T-helper 1 cell (primary cell): ENCODE data around the gene C11orf65.

ENCODE experiments used
- DNase-seq, 5 donors: peaks; one replicate each; pipeline ENCODE4 v3.0.0-alpha.2; 2012 to 2020

Gene C11orf65

GRCh38 chr11:108368134-108368533 is 99.2 kb downstream of the C11orf65 start:
- no peak for DNase-seq

- DNase-seq = no peak
Measured at GRCh38 chr11:108364159-108364558, 103.2 kb downstream of the C11orf65 start.

GRCh38 chr11:108351468-108351867 is 115.9 kb downstream of the C11orf65 start:
- peak in 1 of 5 donors; percentile 2 for DNase-seq

- no peak for DNase-seq
Measured at GRCh38 chr11:108346451-108346850, 120.9 kb downstream of the C11orf65 start.

- DNase-seq = no peak
Measured at GRCh38 chr11:108345767-108346166, 121.6 kb downstream of the C11orf65 start.

- no peak for DNase-seq
Measured at GRCh38 chr11:108343714-108344113, 123.6 kb downstream of the C11orf65 start.

- no peak for DNase-seq
Measured at GRCh38 chr11:108341654-108342053, 125.7 kb downstream of the C11orf65 start.

- DNase-seq = no peak
Measured at GRCh38 chr11:108340973-108341372, 126.4 kb downstream of the C11orf65 start.

- DNase-seq = no peak
Measured at GRCh38 chr11:108338750-108339149, 128.6 kb downstream of the C11orf65 start.

GRCh38 chr11:108333403-108333899 is 133.9 kb downstream of the C11orf65 start:
- no peak for DNase-seq
